GM23338 (cell line): Measurements from ENCODE around the gene IFNE. TPM values are rescaled to one million over a fixed set of nuclear protein-coding genes. Genes with fewer than 3 reads are reported as not detected.
"Not testable (repeated sequence)": the region's sequence is repeated elsewhere in the genome, so short reads cannot be mapped to it uniquely, and the experiment has no call there.

ENCODE experiments used
- ATAC-seq: fragments of 200-7000 bp; cut with Tn5 transposase; 3 replicates; pipeline ENCODE4 v1.9.1; 2020
- DNase-seq: peaks from one replicate; pipeline ENCODE4 v3.0.0-alpha.2; 2015; ENCODE audit warnings: low spot score
- H2AFZ ChIP-seq: fragments of 200-600 bp; sonication (generic); 2 replicates; pipeline ENCODE4 v1.8.0; 2016; ENCODE audit warnings: antibody characterized with exemption, mild to moderate bottlenecking, moderate library complexity
- H3F3A ChIP-seq: fragments of 200-600 bp; sonication (generic); replicated peaks from 2 replicates; pipeline ENCODE4 v1.8.0; 2017; ENCODE audit warnings: antibody characterized with exemption, mixed run types, low read depth
- H3K27ac ChIP-seq: fragments of 200-600 bp; sonication (generic); 2 replicates; pipeline ENCODE4 v1.6.1; 2016; ENCODE audit warnings: low read depth
- H3K27me3 ChIP-seq: fragments of 200-600 bp; sonication (generic); 2 replicates; pipeline ENCODE4 v1.8.0; 2016; ENCODE audit warnings: mild to moderate bottlenecking, mixed run types, moderate library complexity; ENCODE audit not compliant: insufficient read depth
- H3K36me3 ChIP-seq: fragments of 200-600 bp; sonication (generic); 2 replicates; pipeline ENCODE4 v1.8.0; 2016; ENCODE audit warnings: mild to moderate bottlenecking; ENCODE audit not compliant: insufficient read depth
- H3K4me1 ChIP-seq: fragments of 200-600 bp; sonication (generic); 2 replicates; pipeline ENCODE4 v1.8.0; 2016; ENCODE audit warnings: mild to moderate bottlenecking, moderate library complexity; ENCODE audit not compliant: insufficient read depth
- H3K4me2 ChIP-seq: fragments of 200-600 bp; sonication (generic); 2 replicates; pipeline ENCODE4 v1.7.1; 2017; ENCODE audit warnings: mixed run types
- H3K4me3 ChIP-seq: fragments of 200-600 bp; sonication (generic); 2 replicates; pipeline ENCODE4 v1.6.1; 2016; ENCODE audit warnings: mixed run types
- H3K79me2 ChIP-seq: fragments of 200-600 bp; sonication (generic); replicated peaks from 2 replicates; pipeline ENCODE4 v1.8.0; 2017; ENCODE audit warnings: mild to moderate bottlenecking; ENCODE audit not compliant: insufficient read depth
- H3K9me2 ChIP-seq: fragments of 200-600 bp; sonication (generic); 2 replicates; pipeline ENCODE4 v1.8.0; 2017; ENCODE audit not compliant: insufficient read depth
- H4K20me1 ChIP-seq: fragments of 200-600 bp; sonication (generic); replicated peaks from 2 replicates; pipeline ENCODE4 v1.8.0; 2017; ENCODE audit warnings: mild to moderate bottlenecking; ENCODE audit not compliant: insufficient read depth
- H3K27ac Mint-ChIP-seq: 2 replicates; pipeline ENCODE4 v1.8.0; 2020; ENCODE audit warnings: inconsistent platforms, mild to moderate bottlenecking, moderate library complexity, mixed read lengths
- H3K27me3 Mint-ChIP-seq: 3 replicates; pipeline ENCODE4 v1.8.0; 2022; ENCODE audit warnings: low read depth, mild to moderate bottlenecking, moderate library complexity, mixed read lengths, inconsistent platforms; ENCODE audit not compliant: insufficient read depth, poor library complexity
- H3K36me3 Mint-ChIP-seq: 3 replicates; pipeline ENCODE4 v1.8.0; 2021; ENCODE audit warnings: low read depth, mild to moderate bottlenecking, inconsistent platforms, moderate library complexity, mixed read lengths
- H3K4me1 Mint-ChIP-seq: 3 replicates; pipeline ENCODE4 v1.8.0; 2020; ENCODE audit warnings: mild to moderate bottlenecking, inconsistent platforms, mixed read lengths
- H3K4me3 Mint-ChIP-seq: 3 replicates; pipeline ENCODE4 v1.8.0; 2021; ENCODE audit warnings: moderate library complexity, mild to moderate bottlenecking, inconsistent platforms, mixed read lengths
- H3K9me3 Mint-ChIP-seq: 3 replicates; pipeline ENCODE4 v1.8.0; 2020; ENCODE audit warnings: moderate library complexity, mild to moderate bottlenecking, inconsistent platforms, mixed read lengths
- CREB1 ChIP-seq: fragments of 250-450 bp; sonication (Bioruptor Pico); IDR thresholded peaks from 2 replicates; pipeline ENCODE4 v1.5.0; 2020; ENCODE audit warnings: low read depth, mild to moderate bottlenecking, moderate library complexity
- EZH2 ChIP-seq: fragments of 200-600 bp; sonication (generic); IDR thresholded peaks from one replicate; pipeline ENCODE4 v1.8.0; 2017; ENCODE audit warnings: antibody characterized with exemption, mild to moderate bottlenecking, low read depth; ENCODE audit not compliant: unreplicated experiment
- JUNB ChIP-seq: IDR thresholded peaks from one replicate; pipeline ENCODE4 v1.6.1; 2016; ENCODE audit warnings: antibody characterized with exemption; ENCODE audit not compliant: unreplicated experiment
- ZNF114 ChIP-seq: fragments of 250-450 bp; sonication (Bioruptor Pico); IDR thresholded peaks from 2 replicates; pipeline ENCODE4 v1.5.0; 2020; ENCODE audit warnings: mild to moderate bottlenecking, moderate library complexity
- ZNF331 ChIP-seq: fragments of 250-450 bp; sonication (Bioruptor Pico); IDR thresholded peaks from 2 replicates; pipeline ENCODE4 v1.5.0; 2020; ENCODE audit warnings: low read depth, mild to moderate bottlenecking, moderate library complexity
- polyA plus RNA-seq: library from polyadenylated mRNA; unstranded; fragments of >200 nt; fragmentation: Nextera tagmentation; extraction: Ambion mirVana; gene quantifications from 2 replicates; pipeline ENCODE4 v1.2.1, GENCODE V29; 2016
- total RNA-seq: library from RNA; depleted of rRNA; stranded (reverse); fragments of >200 nt; shearing (Covaris generic); gene quantifications from 2 replicates; pipeline ENCODE4 v1.2.3, GENCODE V29; 2014
- TF ChIP-seq, protein P1 (sequence below), 2 experiments: fragments of 200-600 bp in 1 of 2; sonication (generic) in 1 of 2; conservative IDR thresholded peaks; 2 replicates each; pipeline versions ENCODE4 v1.5.1 to v1.6.1; 2016 to 2017; ENCODE audit warnings: antibody characterized with exemption in 2 of 2, low read depth in 2 of 2, mild to moderate bottlenecking in 2 of 2, moderate library complexity in 1 of 2
- TF ChIP-seq, protein P2 (sequence below): IDR thresholded peaks from one replicate; pipeline ENCODE4 v1.6.1; 2018; ENCODE audit warnings: antibody characterized with exemption; ENCODE audit not compliant: unreplicated experiment
- TF ChIP-seq, protein P3 (sequence below): IDR thresholded peaks from 2 replicates; pipeline ENCODE4 v1.6.1; 2016; ENCODE audit warnings: antibody characterized with exemption

IFNE gene
- total and polyA plus RNA-seq, 2 experiments from 2014 or later, result 0.21 TPM; not detected in 1

DNA sequence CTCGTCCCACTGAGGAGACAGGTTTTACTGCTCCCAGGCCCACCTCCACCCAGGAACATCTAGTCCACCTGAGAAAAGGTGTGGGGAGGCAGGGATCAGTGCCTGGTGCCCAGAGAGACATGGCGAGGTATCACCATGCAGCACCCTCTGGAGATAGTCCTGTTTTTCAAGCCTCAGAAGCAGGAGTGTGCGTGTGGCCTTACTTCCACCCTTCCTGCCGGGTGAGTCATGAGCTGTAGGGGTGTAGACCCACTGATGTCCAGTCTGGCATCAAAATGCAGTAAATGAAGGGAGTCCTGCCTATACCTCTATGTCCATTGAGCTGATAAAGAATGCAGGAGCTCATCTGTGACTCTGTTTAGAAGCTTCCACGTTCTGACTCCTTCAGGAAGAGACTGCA lies 32.8 kb downstream of the IFNE start:
- H3K9me2 ChIP-seq, H3K27me3 Mint-ChIP-seq, H3K9me3 Mint-ChIP-seq, H3K36me3 ChIP-seq, H3K27ac Mint-ChIP-seq, DNase-seq, H3K27ac ChIP-seq, H3K36me3 Mint-ChIP-seq, ATAC-seq, H4K20me1 ChIP-seq, H3K4me2 ChIP-seq, H3K4me1 ChIP-seq, H3F3A ChIP-seq, H3K4me3 Mint-ChIP-seq, H3K4me3 ChIP-seq, H3K79me2 ChIP-seq, H3K27me3 ChIP-seq, H2AFZ ChIP-seq: not testable (repeated sequence)
- peaks cover 12% of the 10 kb centered on the region; the same call in 2 of the 3 replicates for H3K4me1 Mint-ChIP-seq

DNA sequence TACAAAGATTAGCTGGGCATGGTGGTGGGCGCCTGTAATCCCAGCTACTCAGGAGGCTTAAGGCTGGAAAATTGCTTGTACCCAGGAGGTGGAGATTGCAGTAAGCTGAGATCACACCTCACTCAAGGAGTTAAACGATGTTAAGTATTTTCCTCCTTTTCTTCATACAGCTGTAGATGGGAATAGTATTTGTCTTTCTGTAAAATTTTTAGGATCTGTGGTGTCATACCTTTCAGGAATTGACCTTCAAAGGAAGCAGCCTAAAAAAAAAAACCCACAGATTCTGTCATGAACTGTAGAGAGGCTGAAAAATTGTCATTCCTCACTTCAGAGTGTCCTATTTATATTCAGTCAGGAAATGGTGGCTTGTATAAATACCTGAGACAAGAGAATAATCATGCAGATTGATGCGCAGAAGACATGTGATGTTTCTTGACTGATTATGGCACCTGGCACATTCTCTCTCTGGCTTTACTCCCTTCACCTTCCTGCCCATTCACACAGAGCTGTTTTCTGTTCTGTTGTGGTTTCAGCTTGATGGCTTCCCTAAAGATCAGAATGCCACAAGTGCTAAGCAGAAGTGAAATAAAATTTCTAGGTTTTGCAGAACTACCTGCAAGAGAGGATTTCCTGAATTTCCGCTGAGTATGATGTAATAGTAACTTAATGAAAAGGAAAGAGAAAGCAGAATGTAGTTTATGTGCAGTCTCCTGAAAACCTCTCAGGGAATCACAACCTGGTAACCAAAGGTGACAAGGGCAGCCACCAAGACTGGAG lies 38.1 kb downstream of the IFNE start:
- peaks cover 2% of the 10 kb centered on the region for H3K27me3 Mint-ChIP-seq
- peaks cover 4% of the 10 kb centered on the region; the same call in 1 of the 2 replicates for H3K9me2 ChIP-seq
- H3K27ac Mint-ChIP-seq, result no peak overlapping the region
- H3K4me1 Mint-ChIP-seq, result peaks cover 4% of the 10 kb centered on the region
- no peaks in the 10 kb centered on the region for H4K20me1 ChIP-seq
- H3K4me3 Mint-ChIP-seq, result no peak overlapping the region
- no peaks in the 10 kb centered on the region for H3K27me3 ChIP-seq
- no peak for ATAC-seq
- H3K9me3 Mint-ChIP-seq, result no peaks in the 10 kb centered on the region
- H3K27ac ChIP-seq, result no peak overlapping the region
- no peaks in the 10 kb centered on the region for H3K36me3 ChIP-seq
- no peak overlapping the region for H2AFZ ChIP-seq
- H3K79me2 ChIP-seq, result no peaks in the 10 kb centered on the region
- H3F3A ChIP-seq, result no peaks in the 10 kb centered on the region
- H3K4me2 ChIP-seq, result no peak overlapping the region
- H3K36me3 Mint-ChIP-seq, result no peaks in the 10 kb centered on the region
- DNase-seq, result no peak
- H3K4me1 ChIP-seq, result no peaks in the 10 kb centered on the region
- H3K4me3 ChIP-seq, result no peak overlapping the region
- no peak for TF ChIP-seq EZH2
- TF ChIP-seq CREB1, result no peak
- TF ChIP-seq, protein P1, sequence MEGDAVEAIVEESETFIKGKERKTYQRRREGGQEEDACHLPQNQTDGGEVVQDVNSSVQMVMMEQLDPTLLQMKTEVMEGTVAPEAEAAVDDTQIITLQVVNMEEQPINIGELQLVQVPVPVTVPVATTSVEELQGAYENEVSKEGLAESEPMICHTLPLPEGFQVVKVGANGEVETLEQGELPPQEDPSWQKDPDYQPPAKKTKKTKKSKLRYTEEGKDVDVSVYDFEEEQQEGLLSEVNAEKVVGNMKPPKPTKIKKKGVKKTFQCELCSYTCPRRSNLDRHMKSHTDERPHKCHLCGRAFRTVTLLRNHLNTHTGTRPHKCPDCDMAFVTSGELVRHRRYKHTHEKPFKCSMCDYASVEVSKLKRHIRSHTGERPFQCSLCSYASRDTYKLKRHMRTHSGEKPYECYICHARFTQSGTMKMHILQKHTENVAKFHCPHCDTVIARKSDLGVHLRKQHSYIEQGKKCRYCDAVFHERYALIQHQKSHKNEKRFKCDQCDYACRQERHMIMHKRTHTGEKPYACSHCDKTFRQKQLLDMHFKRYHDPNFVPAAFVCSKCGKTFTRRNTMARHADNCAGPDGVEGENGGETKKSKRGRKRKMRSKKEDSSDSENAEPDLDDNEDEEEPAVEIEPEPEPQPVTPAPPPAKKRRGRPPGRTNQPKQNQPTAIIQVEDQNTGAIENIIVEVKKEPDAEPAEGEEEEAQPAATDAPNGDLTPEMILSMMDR (conservative IDR thresholded peaks at IDR 0.05; ENCODE audit: low read depth in 2 of 2), result no peak
- TF ChIP-seq, protein P2, sequence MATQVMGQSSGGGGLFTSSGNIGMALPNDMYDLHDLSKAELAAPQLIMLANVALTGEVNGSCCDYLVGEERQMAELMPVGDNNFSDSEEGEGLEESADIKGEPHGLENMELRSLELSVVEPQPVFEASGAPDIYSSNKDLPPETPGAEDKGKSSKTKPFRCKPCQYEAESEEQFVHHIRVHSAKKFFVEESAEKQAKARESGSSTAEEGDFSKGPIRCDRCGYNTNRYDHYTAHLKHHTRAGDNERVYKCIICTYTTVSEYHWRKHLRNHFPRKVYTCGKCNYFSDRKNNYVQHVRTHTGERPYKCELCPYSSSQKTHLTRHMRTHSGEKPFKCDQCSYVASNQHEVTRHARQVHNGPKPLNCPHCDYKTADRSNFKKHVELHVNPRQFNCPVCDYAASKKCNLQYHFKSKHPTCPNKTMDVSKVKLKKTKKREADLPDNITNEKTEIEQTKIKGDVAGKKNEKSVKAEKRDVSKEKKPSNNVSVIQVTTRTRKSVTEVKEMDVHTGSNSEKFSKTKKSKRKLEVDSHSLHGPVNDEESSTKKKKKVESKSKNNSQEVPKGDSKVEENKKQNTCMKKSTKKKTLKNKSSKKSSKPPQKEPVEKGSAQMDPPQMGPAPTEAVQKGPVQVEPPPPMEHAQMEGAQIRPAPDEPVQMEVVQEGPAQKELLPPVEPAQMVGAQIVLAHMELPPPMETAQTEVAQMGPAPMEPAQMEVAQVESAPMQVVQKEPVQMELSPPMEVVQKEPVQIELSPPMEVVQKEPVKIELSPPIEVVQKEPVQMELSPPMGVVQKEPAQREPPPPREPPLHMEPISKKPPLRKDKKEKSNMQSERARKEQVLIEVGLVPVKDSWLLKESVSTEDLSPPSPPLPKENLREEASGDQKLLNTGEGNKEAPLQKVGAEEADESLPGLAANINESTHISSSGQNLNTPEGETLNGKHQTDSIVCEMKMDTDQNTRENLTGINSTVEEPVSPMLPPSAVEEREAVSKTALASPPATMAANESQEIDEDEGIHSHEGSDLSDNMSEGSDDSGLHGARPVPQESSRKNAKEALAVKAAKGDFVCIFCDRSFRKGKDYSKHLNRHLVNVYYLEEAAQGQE, result no peak
- TF ChIP-seq, protein P3, sequence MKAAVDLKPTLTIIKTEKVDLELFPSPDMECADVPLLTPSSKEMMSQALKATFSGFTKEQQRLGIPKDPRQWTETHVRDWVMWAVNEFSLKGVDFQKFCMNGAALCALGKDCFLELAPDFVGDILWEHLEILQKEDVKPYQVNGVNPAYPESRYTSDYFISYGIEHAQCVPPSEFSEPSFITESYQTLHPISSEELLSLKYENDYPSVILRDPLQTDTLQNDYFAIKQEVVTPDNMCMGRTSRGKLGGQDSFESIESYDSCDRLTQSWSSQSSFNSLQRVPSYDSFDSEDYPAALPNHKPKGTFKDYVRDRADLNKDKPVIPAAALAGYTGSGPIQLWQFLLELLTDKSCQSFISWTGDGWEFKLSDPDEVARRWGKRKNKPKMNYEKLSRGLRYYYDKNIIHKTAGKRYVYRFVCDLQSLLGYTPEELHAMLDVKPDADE, result no peak
- no peak for TF ChIP-seq ZNF331
- no peak for TF ChIP-seq JUNB
- no peak for TF ChIP-seq ZNF114 (CRISPR knock-in tag)
